ENCODE data around the gene SYT9. TPM values are rescaled to one million over a fixed set of nuclear protein-coding genes. Genes with fewer than 3 reads are reported as not detected.

The SYT9 gene
- total and polyA plus RNA-seq, 2 of the 8 experiments (the other 6 are each of a cell fraction or from before 2014, with no cell fraction given) = 1.5 to 2.9 TPM

GRCh38 chr11:7445564-7445963, 193.9 kb downstream of the SYT9 start (continued):
- TF ChIP-seq CHD7 (IDR thresholded peaks at IDR 0.05; ENCODE audit: insufficient replicate concordance, low read length) (no peak), SAP30 (IDR thresholded peaks at IDR 0.05; ENCODE audit: insufficient read depth, insufficient replicate concordance, low read length) (no peak), TAF1 (IDR thresholded peaks at IDR 0.05; ENCODE audit: low read depth, low read length) (no peak), KDM5A (IDR thresholded peaks at IDR 0.05; ENCODE audit: low read length) (no peak)

Data from H1 (cell line).